SU-DHL-6 (cell line): ENCODE measurements around the gene BTBD9.

Source experiments
- H2AFZ ChIP-seq: fragments of 200-600 bp; sonication (generic); 2 replicates; pipeline ENCODE4 v1.6.1; 2014; ENCODE audit warnings: low read depth, mild to moderate bottlenecking, moderate library complexity, mixed read lengths, antibody characterized with exemption, low read length; ENCODE audit not compliant: severe bottlenecking
- H3F3A ChIP-seq: fragments of 200-600 bp; shearing (Covaris generic); 2 replicates; pipeline ENCODE4 v1.6.0; 2016; ENCODE audit warnings: antibody characterized with exemption, mild to moderate bottlenecking; ENCODE audit not compliant: insufficient read depth
- H3K27ac ChIP-seq: fragments of 200-600 bp; sonication (generic); 2 replicates; pipeline ENCODE4 v1.5.1; 2016; ENCODE audit warnings: low read depth, mild to moderate bottlenecking, low read length, moderate library complexity, mixed read lengths
- H3K27me3 ChIP-seq: fragments of 200-600 bp; sonication (generic), shearing (Covaris generic); 2 replicates; pipeline ENCODE4 v1.6.0; 2014; ENCODE audit warnings: mild to moderate bottlenecking, low read length
- H3K36me3 ChIP-seq: fragments of 200-600 bp; sonication (generic); 2 replicates; pipeline ENCODE4 v1.6.1; 2014; ENCODE audit warnings: mild to moderate bottlenecking, low read length, mixed read lengths
- H3K4me2 ChIP-seq: fragments of 300-600, 200-600 bp; shearing (Covaris generic), sonication (generic); 2 replicates; pipeline ENCODE4 v1.6.0; 2014; ENCODE audit warnings: low read length, low read depth, mild to moderate bottlenecking; ENCODE audit not compliant: poor library complexity, severe bottlenecking
- H3K4me3 ChIP-seq: fragments of 200-600 bp; sonication (generic); 2 replicates; pipeline ENCODE4 v1.5.1; 2014; ENCODE audit warnings: antibody characterized with exemption, low read length, mild to moderate bottlenecking, mixed read lengths; ENCODE audit not compliant: insufficient read depth, poor library complexity, severe bottlenecking
- H3K79me2 ChIP-seq: fragments of 200-600 bp; sonication (generic); 2 replicates; pipeline ENCODE4 v1.6.1; 2014; ENCODE audit warnings: mild to moderate bottlenecking, low read length, moderate library complexity; ENCODE audit not compliant: insufficient read depth
- H3K9ac ChIP-seq: fragments of 200-600 bp; sonication (generic); 2 replicates; pipeline ENCODE4 v1.7.0; 2014; ENCODE audit warnings: mild to moderate bottlenecking, low read length
- H3K9me2 ChIP-seq: fragments of 200-600 bp; sonication (generic); replicated peaks from 2 replicates; pipeline ENCODE4 v1.6.1; 2014; ENCODE audit warnings: low read length; ENCODE audit not compliant: insufficient read depth
- H3K9me3 ChIP-seq: fragments of 200-600 bp; sonication (generic); 2 replicates; pipeline ENCODE4 v1.6.1; 2014; ENCODE audit warnings: low read length, mixed read lengths; ENCODE audit not compliant: insufficient read depth
- H4K20me1 ChIP-seq: fragments of 200-600 bp; sonication (generic); 2 replicates; pipeline ENCODE4 v1.6.1; 2014; ENCODE audit warnings: low read depth, mild to moderate bottlenecking, antibody characterized with exemption, low read length, moderate library complexity, mixed read lengths
- CTCF ChIP-seq: fragments of 200-600 bp; sonication (generic); IDR thresholded peaks from one replicate; pipeline ENCODE4 v1.5.1; 2017; ENCODE audit warnings: antibody characterized with exemption, mild to moderate bottlenecking, low read length, moderate library complexity; ENCODE audit not compliant: insufficient read depth, poor library complexity, severe bottlenecking
- EZH2phosphoT487 ChIP-seq: fragments of 200-600 bp; sonication (generic), shearing (Covaris generic); conservative IDR thresholded peaks from 2 replicates; pipeline ENCODE4 v1.6.1; 2018; ENCODE audit warnings: mild to moderate bottlenecking, antibody characterized with exemption, low read length, moderate library complexity, mixed read lengths

The BTBD9 gene

GRCh38 chr6:38207375-38207774, 432.4 kb downstream of the BTBD9 start:
- no peak overlapping the region for H2AFZ ChIP-seq
- no peaks in the 10 kb centered on the region for H3K79me2 ChIP-seq
- H3K4me3 ChIP-seq, result no peak overlapping the region
- H3K4me2 ChIP-seq, result no peak overlapping the region
- H3K9me3 ChIP-seq, result no peaks in the 10 kb centered on the region
- no peaks in the 10 kb centered on the region for H3K36me3 ChIP-seq
- no peaks in the 10 kb centered on the region for H3K9me2 ChIP-seq
- no peaks in the 10 kb centered on the region for H3F3A ChIP-seq
- H3K27ac ChIP-seq, result no peak overlapping the region
- 0 out of 2 replicates have a peak, but pooled peaks cover 6% of the 10 kb centered on the region for H4K20me1 ChIP-seq
- no peak for TF ChIP-seq CTCF
- TF ChIP-seq EZH2phosphoT487, result no peak
- no peak overlapping the region for H3K9ac ChIP-seq
- H3K27me3 ChIP-seq, result no peaks in the 10 kb centered on the region

DNA sequence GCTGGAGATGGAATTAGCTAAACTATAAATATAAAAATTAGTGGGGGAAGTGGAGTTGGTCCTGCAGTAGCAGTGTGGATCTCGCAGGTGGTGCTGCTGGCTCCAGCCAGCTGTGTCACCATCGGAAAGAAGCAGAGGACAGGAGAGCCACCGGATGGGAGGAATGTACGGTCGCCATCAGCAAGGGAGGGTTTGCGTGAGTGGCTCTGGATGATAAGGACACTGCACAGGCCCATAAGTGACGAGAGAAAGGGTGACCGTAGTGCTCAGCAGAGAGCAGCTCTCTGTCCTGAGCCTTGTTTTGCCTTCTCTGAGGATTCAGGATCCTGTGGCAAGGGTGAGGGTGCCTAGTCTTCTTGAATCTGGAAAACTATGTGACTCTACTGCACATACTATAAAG, 441.5 kb downstream of the BTBD9 start:
- no peak overlapping the region for H2AFZ ChIP-seq
- TF ChIP-seq EZH2phosphoT487 (no peak), CTCF (no peak)
- no peaks in the 10 kb centered on the region for H3K79me2 ChIP-seq
- no peaks in the 10 kb centered on the region for H3K36me3 ChIP-seq
- H3F3A ChIP-seq, result no peaks in the 10 kb centered on the region
- no peaks in the 10 kb centered on the region for H3K9me3 ChIP-seq
- H3K4me3 ChIP-seq, result no peak overlapping the region
- no peaks in the 10 kb centered on the region for H3K27me3 ChIP-seq
- H3K9ac ChIP-seq, result no peak overlapping the region
- no peak overlapping the region for H3K27ac ChIP-seq
- H3K9me2 ChIP-seq, result no peaks in the 10 kb centered on the region
- H3K4me2 ChIP-seq, result no peak overlapping the region
- no peaks in the 10 kb centered on the region for H4K20me1 ChIP-seq

DNA sequence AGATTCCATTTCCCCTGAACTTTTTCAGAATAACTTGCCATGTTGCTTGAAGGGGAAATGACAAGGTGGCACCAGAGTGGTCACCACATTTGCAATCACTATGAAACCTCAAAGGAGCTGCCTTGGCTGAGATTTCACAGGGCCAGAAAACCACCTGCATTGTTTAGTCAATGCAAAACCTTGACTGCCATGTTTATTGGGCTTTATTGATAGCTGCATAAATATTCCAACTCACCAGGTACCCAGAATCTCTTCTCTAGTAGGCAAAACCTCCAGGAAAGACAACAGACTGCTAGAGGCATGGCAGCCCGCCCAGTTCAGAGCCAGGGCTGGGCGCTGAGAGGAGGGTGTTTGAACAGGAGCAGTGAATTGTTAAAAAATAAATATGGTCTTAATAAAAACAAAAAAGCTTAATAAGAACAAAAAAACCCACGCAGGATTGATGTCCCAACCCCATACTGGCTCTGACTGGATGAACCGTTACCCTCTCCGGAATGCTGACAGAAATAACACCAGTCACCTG, 444.6 kb downstream of the BTBD9 start:
- Histone ChIP-seq H3K27ac (no peak overlapping the region), H3K79me2 (no peaks in the 10 kb centered on the region), H3F3A (no peaks in the 10 kb centered on the region), H2AFZ (no peak overlapping the region), H3K9me3 (no peaks in the 10 kb centered on the region), H3K9ac (no peak overlapping the region), H3K27me3 (no peaks in the 10 kb centered on the region), H3K4me2 (no peak overlapping the region), H3K36me3 (no peaks in the 10 kb centered on the region), H3K4me3 (no peak overlapping the region), H3K9me2 (no peaks in the 10 kb centered on the region), H4K20me1 (no peaks in the 10 kb centered on the region)
- TF ChIP-seq CTCF, result no peak
- no peak for TF ChIP-seq EZH2phosphoT487

GRCh38 chr6:38194589-38194988, 445.1 kb downstream of the BTBD9 start:
- TF ChIP-seq CTCF, result no peak
- no peak for TF ChIP-seq EZH2phosphoT487
- no peaks in the 10 kb centered on the region for H3K79me2 ChIP-seq
- H3K9me3 ChIP-seq, result no peaks in the 10 kb centered on the region

More at GRCh38 chr6:38194589-38194988, 445.1 kb downstream of the BTBD9 start:
- no peak overlapping the region for H3K9ac ChIP-seq
- H3F3A ChIP-seq, result no peaks in the 10 kb centered on the region
- H3K4me2 ChIP-seq, result no peak overlapping the region
- H2AFZ ChIP-seq, result no peak overlapping the region
- H3K9me2 ChIP-seq, result no peaks in the 10 kb centered on the region
- H3K27me3 ChIP-seq, result no peaks in the 10 kb centered on the region
- H3K4me3 ChIP-seq, result no peak overlapping the region
- no peaks in the 10 kb centered on the region for H4K20me1 ChIP-seq
- H3K27ac ChIP-seq, result no peak overlapping the region
- H3K36me3 ChIP-seq, result no peaks in the 10 kb centered on the region
